Gastrocnemius medialis (tissue), 4 donors: ENCODE results near the gene ZNF770.

Experiments
- CTCF ChIP-seq, 5 experiments: fragments of 450-650 bp in 3 of 5; fragments of 200-600 bp in 2 of 5; sonication (generic) in 2 of 5; IDR thresholded peaks in 4 of 5; conservative IDR thresholded peaks in 1 of 5; 1 replicate in 4 of 5; 2 replicates in 1 of 5; pipeline ENCODE4 v1.5.1; 2016 to 2019; ENCODE audit warnings: antibody characterized with exemption in 5 of 5, mild to moderate bottlenecking in 3 of 5, moderate library complexity in 3 of 5
- POLR2A ChIP-seq, 2 donors: fragments of 450-650 bp; IDR thresholded peaks; one replicate each; pipeline ENCODE4 v1.6.1; 2017; ENCODE audit warnings: antibody characterized with exemption in 2 of 2, mild to moderate bottlenecking in 2 of 2, moderate library complexity in 2 of 2

- TF ChIP-seq CTCF (IDR thresholded peaks at IDR 0.05 in 4 of 5, conservative IDR thresholded peaks at IDR 0.05 in 1 of 5) (no peak), POLR2A (IDR thresholded peaks at IDR 0.05) (no peak)
These were observed 11.8 kb upstream of the ZNF770 start for GRCh38 chr15:34999906-35000305.
